Measurements from ENCODE around the gene PLSCR5. TPM values are rescaled to one million over a fixed set of nuclear protein-coding genes. Genes with fewer than 3 reads are reported as not detected.

PLSCR5 gene
- total RNA-seq, 1 donor from 2014 or later: not detected

GRCh38 chr3:146628671-146629070, 23.5 kb upstream of the PLSCR5 start:
- Mint-ChIP-seq H3K36me3 (no peaks in the 10 kb centered on the region), H3K4me3 (no peak overlapping the region), H3K4me1 (peaks cover 15% of the 10 kb centered on the region), H3K9me3 (no peaks in the 10 kb centered on the region), H3K27ac (no peak overlapping the region), H3K27me3 (ENCODE audit: insufficient read depth, low read depth) (peaks cover 2% of the 10 kb centered on the region)
- Histone ChIP-seq H3K27ac (no peak overlapping the region), H3F3A (ENCODE audit: low read depth) (no peaks in the 10 kb centered on the region), H3K27me3 (no peaks in the 10 kb centered on the region), H3K79me2 (ENCODE audit: low read depth) (no peaks in the 10 kb centered on the region), H4K20me1 (ENCODE audit: low read depth) (no peaks in the 10 kb centered on the region), H3K9me3 (ENCODE audit: low read depth) (no peaks in the 10 kb centered on the region), H2AFZ (replicated peaks) (no peak overlapping the region), H3K4me2 (no peak overlapping the region), H3K4me3 (no peak overlapping the region), H3K36me3 (no peaks in the 10 kb centered on the region), H3K4me1 (no peaks in the 10 kb centered on the region), H3K9ac (no peak overlapping the region)
- no peak for TF ChIP-seq CTCF (IDR thresholded peaks at IDR 0.05)
- no peak for TF ChIP-seq EZH2 (IDR thresholded peaks at IDR 0.05)
- TF ChIP-seq EZH2phosphoT487 (IDR thresholded peaks at IDR 0.05): no peak
- no peak for DNase-seq (ENCODE audit: low spot score)

GRCh38 chr3:146626403-146627122, 21.4 kb upstream of the PLSCR5 start:
- Histone ChIP-seq H3K4me2 (no peak overlapping the region), H3K27ac (no peak overlapping the region), H3K27me3 (no peaks in the 10 kb centered on the region), H2AFZ (replicated peaks) (no peak overlapping the region), H3K36me3 (no peaks in the 10 kb centered on the region), H4K20me1 (ENCODE audit: low read depth) (no peaks in the 10 kb centered on the region), H3K4me1 (no peaks in the 10 kb centered on the region), H3K9me3 (ENCODE audit: low read depth) (no peaks in the 10 kb centered on the region), H3K79me2 (ENCODE audit: low read depth) (no peaks in the 10 kb centered on the region), H3K4me3 (no peak overlapping the region), H3K9ac (no peak overlapping the region), H3F3A (ENCODE audit: low read depth) (no peaks in the 10 kb centered on the region)
- H3K4me3 Mint-ChIP-seq: no peak overlapping the region
- H3K27ac Mint-ChIP-seq: no peak overlapping the region
- no peaks in the 10 kb centered on the region for H3K36me3 Mint-ChIP-seq
- H3K9me3 Mint-ChIP-seq: no peaks in the 10 kb centered on the region
- no peak for TF ChIP-seq CTCF (IDR thresholded peaks at IDR 0.05)
- no peak for DNase-seq (ENCODE audit: low spot score)
- H3K4me1 Mint-ChIP-seq: peaks cover 17% of the 10 kb centered on the region
- H3K27me3 Mint-ChIP-seq (ENCODE audit: insufficient read depth, low read depth): peaks cover 2% of the 10 kb centered on the region

- H3K27me3 Mint-ChIP-seq (ENCODE audit: insufficient read depth, low read depth): peaks cover 2% of the 10 kb centered on the region
- no peak for DNase-seq (ENCODE audit: low spot score)
- peaks cover 24% of the 10 kb centered on the region for H3K4me1 Mint-ChIP-seq
- H3F3A ChIP-seq (ENCODE audit: low read depth): no peaks in the 10 kb centered on the region
- no peaks in the 10 kb centered on the region for H3K9me3 ChIP-seq (ENCODE audit: low read depth)
- no peaks in the 10 kb centered on the region for H3K36me3 ChIP-seq
- H3K4me2 ChIP-seq: no peak overlapping the region
- no peak overlapping the region for H3K9ac ChIP-seq
- H4K20me1 ChIP-seq (ENCODE audit: low read depth): no peaks in the 10 kb centered on the region
- no peak overlapping the region for H2AFZ ChIP-seq (replicated peaks)
- H3K4me1 ChIP-seq: no peaks in the 10 kb centered on the region
- no peaks in the 10 kb centered on the region for H3K36me3 Mint-ChIP-seq
- H3K27ac ChIP-seq: no peak overlapping the region
- no peak overlapping the region for H3K27ac Mint-ChIP-seq
- H3K4me3 ChIP-seq: no peak overlapping the region
- no peaks in the 10 kb centered on the region for H3K27me3 ChIP-seq
- no peaks in the 10 kb centered on the region for H3K79me2 ChIP-seq (ENCODE audit: low read depth)
- TF ChIP-seq CTCF (IDR thresholded peaks at IDR 0.05) (no peak), EZH2phosphoT487 (IDR thresholded peaks at IDR 0.05) (no peak), EZH2 (IDR thresholded peaks at IDR 0.05) (no peak)
- H3K9me3 Mint-ChIP-seq: no peaks in the 10 kb centered on the region
- H3K4me3 Mint-ChIP-seq: no peak overlapping the region
Observed at GRCh38 chr3:146625186-146625775, 20.1 kb upstream of the PLSCR5 start.
